MM.1S (cell line): ENCODE data around the gene RPL18.

Experiments
- DNase-seq: peaks from one replicate; pipeline ENCODE4 v3.0.0-alpha.2; 2015
- H2AFZ ChIP-seq: fragments of 300-600 bp; sonication (generic); 2 replicates; pipeline ENCODE4 v1.6.0; 2016; ENCODE audit warnings: antibody characterized with exemption, low read length
- H3F3A ChIP-seq: fragments of 300-600 bp; sonication (generic); 2 replicates; pipeline ENCODE4 v1.6.1; 2016; ENCODE audit warnings: mild to moderate bottlenecking, antibody characterized with exemption, low read length, moderate library complexity, mixed read lengths; ENCODE audit not compliant: insufficient read depth
- H3K27ac ChIP-seq: fragments of 300-600 bp; sonication (generic); 2 replicates; pipeline ENCODE4 v1.5.1; 2016; ENCODE audit warnings: mild to moderate bottlenecking, low read length
- H3K27me3 ChIP-seq: fragments of 300-600 bp; sonication (generic); replicated peaks from 2 replicates; pipeline ENCODE4 v1.6.0; 2016; ENCODE audit warnings: low read length; ENCODE audit not compliant: insufficient read depth
- H3K36me3 ChIP-seq: fragments of 300-600 bp; sonication (generic); replicated peaks from 2 replicates; pipeline ENCODE4 v1.6.1; 2016; ENCODE audit warnings: mild to moderate bottlenecking, low read length, mixed read lengths; ENCODE audit not compliant: insufficient read depth
- H3K4me1 ChIP-seq: fragments of 300-600 bp; sonication (generic); 2 replicates; pipeline ENCODE4 v1.6.1; 2016; ENCODE audit warnings: low read length, mixed read lengths
- H3K4me2 ChIP-seq: fragments of 300-600 bp; sonication (generic); 2 replicates; pipeline ENCODE4 v1.6.0; 2016; ENCODE audit warnings: low read depth, low read length
- H3K4me3 ChIP-seq: fragments of 300-600 bp; sonication (generic); 2 replicates; pipeline ENCODE4 v1.5.1; 2016; ENCODE audit warnings: low read length, mixed read lengths
- H3K79me2 ChIP-seq: fragments of 300-600 bp; sonication (generic); 2 replicates; pipeline ENCODE4 v1.6.1; 2016; ENCODE audit warnings: mixed run types, low read length, mixed read lengths
- H3K9ac ChIP-seq: fragments of 300-600 bp; sonication (generic); 2 replicates; pipeline ENCODE4 v1.6.1; 2016; ENCODE audit warnings: low read length, mixed read lengths
- H3K9me2 ChIP-seq: fragments of 300-600 bp; sonication (generic); replicated peaks from 2 replicates; pipeline ENCODE4 v1.6.1; 2016; ENCODE audit warnings: mild to moderate bottlenecking, low read length, mixed read lengths; ENCODE audit not compliant: insufficient read depth
- H3K9me3 ChIP-seq: fragments of 300-600 bp; sonication (generic); replicated peaks from 2 replicates; pipeline ENCODE4 v1.6.1; 2016; ENCODE audit warnings: mild to moderate bottlenecking, low read length, mixed read lengths; ENCODE audit not compliant: insufficient read depth
- H4K20me1 ChIP-seq: fragments of 300-600 bp; sonication (generic); 2 replicates; pipeline ENCODE4 v1.6.1; 2016; ENCODE audit warnings: mild to moderate bottlenecking, low read length, moderate library complexity, mixed read lengths; ENCODE audit not compliant: insufficient read depth
- EZH2 ChIP-seq: fragments of 300-600 bp; sonication (generic); optimal IDR thresholded peaks from 2 replicates; pipeline ENCODE3; 2017; ENCODE audit warnings: low read depth, mild to moderate bottlenecking, antibody characterized with exemption, low read length, mixed read lengths
- EZH2phosphoT487 ChIP-seq: fragments of 300-600 bp; sonication (generic); IDR thresholded peaks from 2 replicates; pipeline ENCODE4 v1.6.1; 2018; ENCODE audit warnings: antibody characterized with exemption, low read length
- TF ChIP-seq, protein P1 (sequence below): fragments of 300-600 bp; sonication (generic); IDR thresholded peaks from 2 replicates; pipeline ENCODE4 v1.5.1; 2016; ENCODE audit warnings: antibody characterized with exemption, low read length, mixed read lengths

Gene RPL18

DNA sequence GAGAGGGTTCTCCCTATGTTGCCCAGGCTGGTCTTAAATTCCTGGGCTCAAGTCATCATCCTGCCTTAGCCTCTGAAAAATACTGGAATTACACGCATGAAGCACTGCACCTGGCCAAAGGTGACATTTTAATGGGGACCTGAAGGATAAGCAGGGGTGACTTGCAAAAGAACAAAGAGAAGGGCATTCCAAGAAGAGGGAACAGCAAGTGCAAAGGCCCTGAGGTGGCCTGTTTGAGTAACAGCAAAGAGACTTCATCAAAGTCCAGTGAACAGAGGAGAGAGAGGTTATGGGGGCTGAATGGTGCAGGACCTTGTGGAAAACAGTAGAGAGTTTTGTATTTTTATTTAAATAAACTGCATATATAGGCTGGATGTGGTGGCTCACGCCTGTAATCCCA, 22.9 kb upstream of the RPL18 start:
- H3K4me1 ChIP-seq, result peaks cover 6% of the 10 kb centered on the region
- H3K79me2 ChIP-seq, result no peaks in the 10 kb centered on the region
- H2AFZ ChIP-seq, result no peak overlapping the region

DNA sequence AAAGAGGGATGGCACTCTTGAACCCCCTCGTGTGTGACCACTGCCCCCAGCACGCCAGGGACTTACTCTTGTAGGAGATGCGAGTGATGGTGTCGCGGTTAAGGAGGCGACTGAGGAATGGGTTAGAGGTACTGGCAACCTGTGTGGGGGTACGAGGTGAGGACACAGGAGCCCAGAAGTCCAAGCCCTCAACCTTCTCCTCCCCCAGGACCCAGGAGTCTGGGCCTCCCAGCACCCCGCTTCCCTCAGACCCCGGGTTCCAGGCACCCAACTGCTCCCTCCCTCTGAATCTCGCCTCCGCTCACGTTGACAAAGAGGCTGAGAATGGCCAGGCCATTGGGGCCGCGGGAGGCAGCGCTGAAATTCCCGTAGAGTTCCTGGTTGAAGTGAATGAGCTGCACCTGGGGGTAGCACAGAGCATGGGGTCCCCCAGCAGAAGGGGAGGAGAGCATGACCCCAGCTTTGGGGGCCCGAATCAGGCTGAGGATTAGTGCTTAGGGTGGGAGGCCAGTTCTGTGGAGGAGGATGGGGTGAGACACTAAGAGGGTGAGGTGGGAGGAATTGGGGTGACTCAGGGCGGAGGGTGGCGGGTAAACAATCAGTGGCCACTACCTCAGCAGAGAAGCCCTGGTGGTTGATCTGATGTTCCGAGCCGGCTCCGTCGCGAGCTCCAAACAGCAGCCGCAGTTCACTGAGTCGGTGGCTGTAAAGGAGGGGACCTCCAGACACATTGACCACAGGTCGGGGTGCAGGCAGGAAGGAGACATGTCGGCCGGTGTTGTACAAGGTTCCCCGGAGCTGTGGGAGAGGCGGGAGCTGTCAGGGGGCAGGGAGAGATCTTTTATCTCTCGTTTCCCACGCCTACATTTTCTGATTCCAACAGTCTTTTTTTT, 20.8 kb upstream of the RPL18 start:
- Histone ChIP-seq H3K4me2 (no peak overlapping the region), H3K27me3 (peaks cover 30% of the 10 kb centered on the region), H4K20me1 (no peaks in the 10 kb centered on the region), H3K79me2 (no peaks in the 10 kb centered on the region), H3K27ac (no peak overlapping the region), H2AFZ (no peak overlapping the region), H3K4me1 (peaks cover 11% of the 10 kb centered on the region), H3F3A (peaks cover 16% of the 10 kb centered on the region), H3K9ac (no peak overlapping the region), H3K9me2 (no peaks in the 10 kb centered on the region), H3K36me3 (no peaks in the 10 kb centered on the region), H3K4me3 (no peak overlapping the region), H3K9me3 (no peaks in the 10 kb centered on the region)
- DNase-seq, result no peak
- TF ChIP-seq EZH2, result no peak
- no peak for TF ChIP-seq EZH2phosphoT487
- TF ChIP-seq, protein P1, sequence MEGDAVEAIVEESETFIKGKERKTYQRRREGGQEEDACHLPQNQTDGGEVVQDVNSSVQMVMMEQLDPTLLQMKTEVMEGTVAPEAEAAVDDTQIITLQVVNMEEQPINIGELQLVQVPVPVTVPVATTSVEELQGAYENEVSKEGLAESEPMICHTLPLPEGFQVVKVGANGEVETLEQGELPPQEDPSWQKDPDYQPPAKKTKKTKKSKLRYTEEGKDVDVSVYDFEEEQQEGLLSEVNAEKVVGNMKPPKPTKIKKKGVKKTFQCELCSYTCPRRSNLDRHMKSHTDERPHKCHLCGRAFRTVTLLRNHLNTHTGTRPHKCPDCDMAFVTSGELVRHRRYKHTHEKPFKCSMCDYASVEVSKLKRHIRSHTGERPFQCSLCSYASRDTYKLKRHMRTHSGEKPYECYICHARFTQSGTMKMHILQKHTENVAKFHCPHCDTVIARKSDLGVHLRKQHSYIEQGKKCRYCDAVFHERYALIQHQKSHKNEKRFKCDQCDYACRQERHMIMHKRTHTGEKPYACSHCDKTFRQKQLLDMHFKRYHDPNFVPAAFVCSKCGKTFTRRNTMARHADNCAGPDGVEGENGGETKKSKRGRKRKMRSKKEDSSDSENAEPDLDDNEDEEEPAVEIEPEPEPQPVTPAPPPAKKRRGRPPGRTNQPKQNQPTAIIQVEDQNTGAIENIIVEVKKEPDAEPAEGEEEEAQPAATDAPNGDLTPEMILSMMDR, result no peak

More for the DNA sequence above, 22.9 kb upstream of the RPL18 start:
- no peak overlapping the region for H3K27ac ChIP-seq
- H3K4me3 ChIP-seq, result no peak overlapping the region
- peaks cover 4% of the 10 kb centered on the region for H3F3A ChIP-seq
- H3K4me2 ChIP-seq, result no peak overlapping the region
- no peaks in the 10 kb centered on the region for H3K9me2 ChIP-seq
- H4K20me1 ChIP-seq, result no peaks in the 10 kb centered on the region
- DNase-seq, result no peak
- TF ChIP-seq, protein P1, result no peak
- TF ChIP-seq EZH2phosphoT487 (no peak), EZH2 (no peak)
- no peak overlapping the region for H3K9ac ChIP-seq
- H3K36me3 ChIP-seq, result no peaks in the 10 kb centered on the region
- peaks cover 30% of the 10 kb centered on the region for H3K27me3 ChIP-seq
- H3K9me3 ChIP-seq, result no peaks in the 10 kb centered on the region

GRCh38 chr19:48638831-48639381, 19.9 kb upstream of the RPL18 start:
- no peak overlapping the region for H3K9ac ChIP-seq

More at GRCh38 chr19:48638831-48639381, 19.9 kb upstream of the RPL18 start:
- H3K4me3 ChIP-seq, result no peak overlapping the region
- H4K20me1 ChIP-seq, result no peaks in the 10 kb centered on the region
- no peaks in the 10 kb centered on the region for H3K79me2 ChIP-seq
- H3K27me3 ChIP-seq, result peaks cover 25% of the 10 kb centered on the region
- H3K36me3 ChIP-seq, result no peaks in the 10 kb centered on the region
- H3F3A ChIP-seq, result peaks cover 17% of the 10 kb centered on the region
- H3K4me1 ChIP-seq, result peaks cover 16% of the 10 kb centered on the region
- H3K27ac ChIP-seq, result no peak overlapping the region
- peak overlapping the region; percentile 95; the same call in 1 of the 2 replicates for H3K4me2 ChIP-seq
- DNase-seq, result no peak
- 0 out of 2 replicates have a peak overlapping the region, but pooled peaks have one; percentile 84 for H2AFZ ChIP-seq
- no peaks in the 10 kb centered on the region for H3K9me3 ChIP-seq
- no peaks in the 10 kb centered on the region for H3K9me2 ChIP-seq
- TF ChIP-seq EZH2 (no peak), EZH2phosphoT487 (no peak)
- TF ChIP-seq, protein P1, result no peak
